Keratinocyte (primary cell): ENCODE measurements around the gene NPPA.

Source experiments
- CTCF ChIP-seq, 3 experiments: IDR thresholded peaks in 1 of 3; conservative IDR thresholded peaks in 1 of 3; optimal IDR thresholded peaks in 1 of 3; 2 replicates in 2 of 3; 3 replicates in 1 of 3; pipeline versions ENCODE3 to v1.5.1; 2011; ENCODE audit warnings: low read length in 3 of 3, mild to moderate bottlenecking in 3 of 3, moderate library complexity in 2 of 3, control low read depth in 1 of 3, inconsistent platforms in 1 of 3; ENCODE audit not compliant: insufficient read depth in 2 of 3; ENCODE audit errors: extremely low read depth in 1 of 3
- EZH2 ChIP-seq: IDR thresholded peaks from one replicate; pipeline ENCODE4 v1.6.1; 2012; ENCODE audit warnings: inconsistent platforms, mild to moderate bottlenecking, low read length, moderate library complexity

GRCh38 chr1:11873395-11874257, 26.0 kb upstream of the NPPA start:
- TF ChIP-seq CTCF (optimal IDR thresholded peaks at IDR 0.05 in 1 of 3, IDR thresholded peaks at IDR 0.05 in 1 of 3, conservative IDR thresholded peaks at IDR 0.05 in 1 of 3; ENCODE audit: extremely low read depth in 1 of 3, insufficient read depth in 2 of 3, low read length in 3 of 3), result no peak
- TF ChIP-seq EZH2, result no peak
